RCC 7860 (cell line): ENCODE results near the gene OXCT1.
"Not testable (repeated sequence)": the region's sequence is repeated elsewhere in the genome, so short reads cannot be mapped to it uniquely, and the experiment has no call there.

ENCODE experiments used
- DNase-seq: peaks from one replicate; pipeline ENCODE4 v3.0.0-alpha.2; 2015; ENCODE audit warnings: low spot score
- FAIRE-seq: peaks from 2 replicates; lab custom pipeline; 2012; peaks lifted over from hg19 to GRCh38; lab: Jason Lieb, UNC

The OXCT1 gene

GRCh38 chr5:41785061-41785460, 85.2 kb downstream of the OXCT1 start:
- no peak for DNase-seq
- FAIRE-seq, result no peak

DNA sequence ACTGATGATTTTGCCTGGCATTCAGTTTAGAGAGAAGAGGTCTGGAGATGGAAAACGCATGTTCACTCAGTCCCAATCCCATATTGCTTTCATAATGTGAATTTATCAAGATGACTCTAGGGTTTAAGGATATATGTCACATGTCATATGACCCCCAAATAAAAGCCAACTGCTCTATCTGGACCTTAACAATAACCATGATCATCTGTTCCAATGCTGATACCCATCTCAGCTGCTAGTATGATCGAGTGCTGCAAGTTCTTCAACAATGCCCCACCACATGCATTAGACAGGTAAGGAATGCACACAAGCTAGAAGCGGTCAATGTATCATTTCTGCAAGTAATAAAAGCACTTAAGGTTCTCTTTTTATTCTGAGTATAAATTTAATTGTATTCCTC, 91.8 kb downstream of the OXCT1 start:
- DNase-seq (no peak), FAIRE-seq (no peak)

- DNase-seq (no peak), FAIRE-seq (peak; percentile 58)
These were observed 93.8 kb downstream of the OXCT1 start for GRCh38 chr5:41776435-41776834.

GRCh38 chr5:41773799-41774198, 96.4 kb downstream of the OXCT1 start:
- DNase-seq (no peak), FAIRE-seq (no peak)

- FAIRE-seq, result no peak
These were observed 97.3 kb downstream of the OXCT1 start for GRCh38 chr5:41772785-41773442.

GRCh38 chr5:41772056-41772455, 98.2 kb downstream of the OXCT1 start:
- FAIRE-seq (no peak), DNase-seq (no peak)

More at GRCh38 chr5:41772785-41773442, 97.3 kb downstream of the OXCT1 start:
- no peak for DNase-seq

GRCh38 chr5:41770799-41771198, 99.4 kb downstream of the OXCT1 start:
- DNase-seq, result no peak
- FAIRE-seq, result peak; percentile 57

DNA sequence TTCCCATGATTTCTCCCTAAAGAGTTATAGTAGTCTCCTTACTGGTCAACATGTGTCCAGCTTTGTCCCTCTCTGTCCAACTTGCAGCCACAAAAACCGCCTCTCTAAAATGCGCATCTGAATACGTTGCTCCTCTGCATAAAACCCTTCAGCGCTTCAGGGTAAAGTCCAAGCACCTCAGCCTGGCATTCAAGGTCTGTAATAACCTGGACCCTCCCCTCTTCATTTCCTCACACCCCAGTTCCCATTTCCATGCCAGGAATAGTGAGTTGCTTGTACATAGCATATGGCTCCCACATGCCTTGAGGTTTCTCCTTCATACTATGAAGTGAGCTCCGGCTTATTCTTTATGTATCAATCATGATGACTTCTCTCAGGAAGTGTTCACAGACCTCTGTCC, 101.5 kb downstream of the OXCT1 start:
- FAIRE-seq (no peak), DNase-seq (no peak)

DNA sequence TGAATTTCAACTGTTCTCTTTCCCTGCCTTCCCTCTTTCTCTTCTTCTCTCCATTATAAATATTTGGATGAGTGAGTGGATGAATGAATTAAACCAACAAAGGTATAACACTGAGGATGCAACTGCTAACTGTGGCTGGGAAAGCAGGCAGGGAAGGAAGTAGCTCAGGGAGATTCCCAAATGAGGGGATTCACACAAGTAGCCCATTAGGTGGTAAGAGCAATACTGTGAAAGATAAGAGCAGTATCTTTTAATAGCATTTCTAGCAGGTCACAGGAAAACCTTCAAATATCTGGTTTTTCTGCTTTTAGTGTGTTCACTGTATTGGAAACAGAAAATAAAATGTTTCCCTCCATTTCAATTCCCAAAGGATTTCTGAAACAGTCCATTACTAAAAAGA, 105.6 kb downstream of the OXCT1 start:
- DNase-seq, result no peak
- FAIRE-seq, result no peak

- FAIRE-seq, result no peak
- no peak for DNase-seq
These were observed 106.7 kb downstream of the OXCT1 start for GRCh38 chr5:41763574-41763973.

GRCh38 chr5:41763081-41763480, 107.1 kb downstream of the OXCT1 start:
- peak; percentile 98 for FAIRE-seq

DNA sequence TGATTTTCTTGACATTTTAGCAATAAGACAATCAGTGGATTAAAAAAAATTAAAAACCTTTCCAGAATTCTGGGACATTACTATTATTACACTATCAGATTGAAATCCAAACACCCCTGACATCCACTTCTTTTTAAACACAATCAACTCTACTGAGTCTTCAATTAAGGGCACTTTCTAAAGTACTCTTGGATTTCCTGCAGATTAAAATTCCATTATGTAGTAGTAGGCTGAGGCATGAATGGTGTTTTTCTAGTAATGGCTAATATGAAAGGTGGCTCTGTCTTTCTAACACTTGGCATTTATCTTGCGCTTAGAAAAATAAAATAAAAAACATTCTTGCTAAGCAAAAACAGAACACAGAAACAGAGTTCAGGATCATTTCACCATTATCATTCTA, 107.8 kb downstream of the OXCT1 start:
- FAIRE-seq (peak; percentile 64), DNase-seq (no peak)

More at GRCh38 chr5:41763081-41763480, 107.1 kb downstream of the OXCT1 start:
- peak; percentile 79 for DNase-seq

DNA sequence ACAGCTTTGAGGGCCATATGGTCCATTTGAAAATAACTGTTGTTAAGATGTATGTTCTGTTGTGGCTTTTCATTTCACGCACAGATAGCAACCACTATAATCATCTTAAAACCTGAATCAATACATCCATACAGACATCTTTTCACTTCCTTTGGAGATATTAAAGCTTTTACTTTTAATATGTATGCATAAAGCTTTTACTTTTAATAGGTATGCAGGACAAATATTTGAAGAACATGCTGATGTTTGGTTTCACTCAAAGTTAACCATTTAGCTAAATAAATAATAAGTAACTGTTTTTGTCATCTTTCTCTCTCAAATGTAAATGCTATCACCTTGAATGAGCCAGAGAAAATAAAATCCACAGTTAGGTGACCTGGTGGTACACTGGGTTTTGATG, 108.6 kb downstream of the OXCT1 start:
- no peak for DNase-seq
- peak; percentile 16 for FAIRE-seq

GRCh38 chr5:41755705-41756104, 114.5 kb downstream of the OXCT1 start:
- DNase-seq (no peak), FAIRE-seq (no peak)

DNA sequence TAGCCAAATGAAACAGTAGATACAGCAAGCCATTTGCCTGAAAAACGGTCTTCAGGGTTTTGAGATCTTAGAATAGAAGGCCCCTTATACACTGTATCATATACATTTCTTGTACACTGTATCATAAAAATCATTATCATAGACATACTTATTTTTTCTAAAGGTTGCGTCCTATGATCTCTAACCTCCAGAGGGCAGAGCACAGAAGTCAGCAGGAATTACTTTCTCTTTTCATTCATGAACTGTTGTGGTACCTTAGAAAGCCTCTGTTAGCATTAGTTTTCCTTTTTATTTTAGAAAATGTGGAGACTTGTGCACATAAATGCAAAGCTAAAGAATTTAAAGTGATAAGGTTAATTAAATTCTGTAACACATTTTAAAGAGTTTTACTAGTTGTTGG, 115.4 kb downstream of the OXCT1 start:
- DNase-seq, result peak; percentile 31
- FAIRE-seq, result peak; percentile 66

- FAIRE-seq (no peak), DNase-seq (no peak)
These were observed 118.4 kb downstream of the OXCT1 start for GRCh38 chr5:41751867-41752266.

- FAIRE-seq, result peak; percentile 10
- DNase-seq, result peak; percentile 48
These were observed 121.6 kb downstream of the OXCT1 start for GRCh38 chr5:41748631-41749030.

DNA sequence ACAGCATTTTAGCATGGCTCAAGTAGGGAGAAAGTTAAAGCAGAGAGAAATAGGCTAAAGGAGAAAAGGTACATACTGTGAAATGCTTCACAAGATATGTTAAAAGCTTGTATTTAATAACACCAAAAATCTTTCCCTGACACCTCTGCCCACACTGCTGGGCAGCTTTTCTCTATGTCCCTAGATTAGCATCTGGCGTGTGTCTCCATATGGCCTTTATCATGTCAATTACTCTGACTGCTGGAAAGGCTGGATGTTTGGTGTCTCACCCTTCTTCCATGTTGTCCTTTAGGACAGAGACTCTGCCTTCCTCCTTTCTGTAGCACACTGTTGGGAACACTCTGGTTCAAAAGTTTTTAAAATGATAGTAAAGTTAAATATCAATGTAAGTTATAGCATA, 122.5 kb downstream of the OXCT1 start:
- no peak for FAIRE-seq
- no peak for DNase-seq

DNA sequence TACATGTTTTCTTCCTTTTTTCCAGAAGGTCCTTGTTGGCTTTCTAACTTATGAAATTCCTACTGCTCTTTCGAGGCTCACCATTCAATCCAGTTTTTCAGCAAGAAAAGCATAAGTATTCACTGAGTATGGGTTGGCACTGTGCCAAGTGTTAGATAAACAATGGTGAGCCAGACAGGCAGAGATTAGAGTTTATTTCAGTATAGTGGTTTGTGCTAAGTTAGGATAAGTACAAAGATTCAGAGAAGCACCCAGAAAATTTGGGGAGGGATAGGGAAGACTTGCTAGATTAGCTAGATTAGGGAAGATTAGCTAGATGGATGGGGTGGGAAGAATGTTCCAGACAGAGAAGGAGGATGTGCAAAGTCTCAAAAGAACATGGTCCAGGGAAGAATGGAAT, 122.9 kb downstream of the OXCT1 start:
- FAIRE-seq (no peak), DNase-seq (no peak)

DNA sequence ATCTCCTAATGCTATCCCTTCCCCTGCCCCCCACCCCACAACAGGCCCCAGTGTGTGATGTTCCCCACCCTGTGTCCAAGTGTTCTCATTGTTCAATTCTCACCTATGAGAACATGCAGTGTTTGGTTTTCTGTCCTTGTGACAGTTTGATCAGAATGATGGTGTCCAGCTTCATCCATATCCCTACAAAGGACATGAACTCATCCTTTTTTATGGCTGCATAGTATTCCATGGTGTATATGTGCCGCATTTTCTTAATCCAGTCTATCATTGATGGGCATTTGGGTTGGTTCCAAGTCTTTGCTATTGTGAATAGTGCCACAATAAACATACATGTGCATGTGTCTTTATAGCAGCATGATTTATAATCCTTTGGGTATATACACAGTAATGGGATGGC, 127.6 kb downstream of the OXCT1 start:
- not testable (repeated sequence) for DNase-seq, FAIRE-seq

- FAIRE-seq (no peak), DNase-seq (no peak)
These were observed 131.4 kb downstream of the OXCT1 start for GRCh38 chr5:41738710-41739354.

DNA sequence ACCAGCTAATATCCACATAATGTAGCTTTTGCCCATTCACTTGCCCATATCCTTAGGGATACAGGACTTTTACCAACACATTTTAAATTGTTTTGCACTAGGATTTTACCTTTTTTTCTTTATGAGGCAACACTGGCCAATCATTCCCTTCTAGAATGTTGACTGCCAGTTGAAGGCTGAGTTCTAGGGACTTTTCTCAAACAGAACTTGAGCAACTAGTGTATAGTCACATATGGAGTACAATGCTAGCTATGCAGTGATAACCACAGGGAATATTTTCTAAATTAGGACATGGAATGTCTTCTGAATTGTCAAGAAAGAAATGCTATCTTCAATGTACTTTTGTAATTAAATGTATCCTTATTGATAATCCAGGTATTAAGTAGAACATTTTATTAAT, 133.6 kb downstream of the OXCT1 start:
- DNase-seq, result no peak
- no peak for FAIRE-seq

DNA sequence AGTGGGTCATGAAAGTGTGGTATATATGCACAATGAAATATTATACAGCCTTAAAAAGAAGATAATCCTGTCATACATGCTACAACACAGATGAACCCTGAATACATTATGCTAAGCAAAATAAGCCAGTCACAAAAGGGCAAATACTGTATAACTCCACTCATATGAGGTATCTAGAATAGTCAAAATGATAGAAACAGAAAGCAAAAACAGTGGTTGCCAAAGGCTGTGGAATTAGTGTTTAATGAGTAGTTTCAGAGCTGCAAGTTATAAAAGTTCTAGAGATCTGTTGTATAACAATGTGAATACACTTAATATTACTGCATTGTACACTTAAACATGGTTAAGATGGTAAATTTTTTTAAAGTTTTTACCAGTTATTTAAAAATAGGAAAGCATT, 135.0 kb downstream of the OXCT1 start:
- DNase-seq (no peak), FAIRE-seq (no peak)
